Measurements from ENCODE around the gene ADPRH.
"Not testable (repeated sequence)": the region's sequence is repeated elsewhere in the genome, so short reads cannot be mapped to it uniquely, and the experiment has no call there.

The ADPRH gene

GRCh38 chr3:119579366-119580066, at the start of gene ADPRH:
Gene ADPRH, plus strand, starts transcription at chr3:119579492. Its CDS starts 2,678 bp downstream, at chr3:119582170.
- no peak for DNase-seq

- no peak for DNase-seq
Measured at GRCh38 chr3:119529883-119530282, 49.4 kb upstream of the ADPRH start.

- no peak for DNase-seq
Measured at GRCh38 chr3:119530456-119530855, 48.8 kb upstream of the ADPRH start.

- DNase-seq: no peak
Measured at GRCh38 chr3:119531151-119531550, 48.1 kb upstream of the ADPRH start.

GRCh38 chr3:119534296-119534695, 45.0 kb upstream of the ADPRH start:
- DNase-seq: no peak

GRCh38 chr3:119536757-119537156, 42.5 kb upstream of the ADPRH start:
- DNase-seq: no peak

- no peak for DNase-seq
Measured at GRCh38 chr3:119538772-119539171, 40.5 kb upstream of the ADPRH start.

- no peak for DNase-seq
Measured at GRCh38 chr3:119541547-119541946, 37.7 kb upstream of the ADPRH start.

GRCh38 chr3:119542168-119542767, 37.0 kb upstream of the ADPRH start:
- DNase-seq: no peak

GRCh38 chr3:119543147-119543546, 36.1 kb upstream of the ADPRH start:
- DNase-seq: no peak

- DNase-seq: no peak
Measured at GRCh38 chr3:119547227-119547626, 32.1 kb upstream of the ADPRH start.

GRCh38 chr3:119548341-119548740, 31.0 kb upstream of the ADPRH start:
- no peak for DNase-seq

- no peak for DNase-seq
Measured at GRCh38 chr3:119550192-119550910, 28.9 kb upstream of the ADPRH start.

- DNase-seq: no peak
Measured at GRCh38 chr3:119551598-119551997, 27.7 kb upstream of the ADPRH start.

- not testable (repeated sequence) for DNase-seq
Measured at GRCh38 chr3:119552928-119553327, 26.4 kb upstream of the ADPRH start.

GRCh38 chr3:119553823-119554415, 25.4 kb upstream of the ADPRH start:
- no peak for DNase-seq

- DNase-seq: no peak
Measured at GRCh38 chr3:119555309-119555735, 24.0 kb upstream of the ADPRH start.

GRCh38 chr3:119555929-119556328, 23.4 kb upstream of the ADPRH start:
- DNase-seq: no peak

- no peak for DNase-seq
Measured at GRCh38 chr3:119557192-119557876, 22.0 kb upstream of the ADPRH start.

- no peak for DNase-seq
Measured at GRCh38 chr3:119557877-119558269, 21.4 kb upstream of the ADPRH start.

GRCh38 chr3:119558626-119559317, 20.5 kb upstream of the ADPRH start:
- DNase-seq: no peak

GRCh38 chr3:119559441-119559963, 19.8 kb upstream of the ADPRH start, which contains the start of gene CD80:
Gene CD80, minus strand, starts transcription at chr3:119559614. Its CDS starts 1,886 bp downstream, at chr3:119557728.
- DNase-seq: no peak
